H54 (cell line): ENCODE results near the gene ZFYVE16.
"Not testable (repeated sequence)": the region's sequence is repeated elsewhere in the genome, so short reads cannot be mapped to it uniquely, and the experiment has no call there.

Experiments used
- DNase-seq: peaks from one replicate; pipeline ENCODE4 v3.0.0; 2011; ENCODE audit warnings: low spot score, mixed read lengths; ENCODE audit not compliant: insufficient read length
- FAIRE-seq: peaks from 3 replicates; lab custom pipeline; 2011; peaks lifted over from hg19 to GRCh38; lab: Jason Lieb, UNC
- POLR2A ChIP-seq: IDR thresholded peaks from 2 replicates; pipeline ENCODE4 v1.6.1; 2011; ENCODE audit warnings: low read depth, mild to moderate bottlenecking, low read length

ZFYVE16 gene

DNA sequence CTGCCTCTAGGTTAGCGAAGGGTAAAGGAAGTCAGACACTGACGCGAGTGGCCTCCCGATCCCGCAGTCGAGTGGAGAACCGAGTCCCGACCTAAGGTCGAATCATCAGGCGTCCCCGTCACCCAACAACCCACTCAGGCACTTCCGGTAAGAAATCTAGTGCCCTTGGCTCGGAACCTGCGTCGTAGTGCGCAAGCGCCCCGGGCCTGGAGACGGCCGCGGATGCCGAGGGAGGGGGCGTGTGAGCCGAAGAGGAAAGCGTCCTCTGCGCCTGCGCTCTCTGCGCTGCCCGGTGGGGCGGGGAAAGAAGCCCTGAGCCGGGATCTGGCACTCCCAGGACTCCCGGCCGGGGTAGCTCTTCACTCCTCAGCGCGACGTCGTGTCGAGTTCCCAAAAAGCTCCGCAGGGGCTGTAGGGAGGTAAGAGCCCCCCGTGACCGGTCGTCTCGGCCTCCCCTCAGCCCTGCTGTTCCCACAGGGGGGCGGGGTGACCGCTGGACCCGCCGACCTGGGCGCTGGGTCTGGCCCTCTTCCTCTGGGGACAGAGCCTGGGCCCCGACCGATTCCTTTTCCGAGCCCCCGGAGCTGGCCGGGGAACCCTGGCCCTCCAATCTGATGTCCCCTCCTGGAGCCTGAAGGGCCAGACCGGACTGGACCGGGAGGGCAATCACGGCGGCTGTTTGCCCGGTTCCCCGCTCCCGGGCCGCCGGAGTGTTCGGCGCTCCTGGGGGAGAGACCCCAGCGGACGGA lies at the start of gene ZFYVE16:
Gene ZFYVE16 (plus strand): TSS at position 330 of the 749 bp plus-strand sequence. CDS start 26,084 bp downstream, outside the sequence.
- DNase-seq (peak; percentile 94), FAIRE-seq (peak; percentile 89)
- TF ChIP-seq POLR2A = peak; percentile 65

GRCh38 chr5:80360914-80361444 lies 46.9 kb upstream of the ZFYVE16 start:
- DNase-seq = no peak
- FAIRE-seq = no peak
- TF ChIP-seq POLR2A = no peak

GRCh38 chr5:80364892-80365291 lies 43.0 kb upstream of the ZFYVE16 start:
- TF ChIP-seq POLR2A = no peak
- DNase-seq = no peak
- no peak for FAIRE-seq

DNA sequence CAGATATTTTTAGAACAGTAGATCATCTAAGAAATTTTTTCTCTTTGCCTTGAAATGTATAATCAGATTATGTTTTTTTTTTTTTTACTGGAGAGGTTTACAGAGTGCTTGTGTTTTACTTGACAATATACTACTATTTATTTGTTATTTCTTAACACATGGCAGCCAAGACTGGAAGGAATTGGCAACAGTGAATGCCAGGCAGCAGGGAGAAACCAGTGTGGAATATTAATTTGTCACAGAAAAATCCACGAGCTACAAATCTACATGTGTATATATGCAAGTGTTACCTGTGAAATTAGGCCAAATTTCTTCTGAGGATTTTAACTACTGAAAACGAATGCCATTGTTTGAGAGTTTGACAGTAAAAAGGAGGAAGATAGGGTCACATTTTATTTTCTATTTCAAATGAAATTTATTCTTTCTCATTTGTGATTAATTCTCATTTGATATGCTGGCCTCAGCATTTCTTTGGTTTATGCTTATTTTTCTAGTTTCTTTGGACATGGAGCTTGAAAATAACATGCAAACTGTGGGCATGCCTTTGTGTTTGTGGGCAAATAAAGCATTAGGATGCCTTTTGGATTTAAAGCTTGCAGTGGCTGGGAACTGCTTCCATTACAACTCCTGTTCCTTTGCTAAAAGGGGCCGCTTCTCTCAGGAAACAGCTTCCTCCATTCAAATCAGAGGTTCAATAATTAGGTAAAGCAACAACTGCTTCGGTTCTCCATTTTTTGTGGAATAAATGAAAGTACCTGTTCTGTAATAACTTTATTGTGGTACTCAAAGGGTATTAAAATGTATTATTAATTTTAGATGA lies 39.0 kb upstream of the ZFYVE16 start:
- TF ChIP-seq POLR2A = no peak
- DNase-seq (no peak), FAIRE-seq (no peak)

- FAIRE-seq (no peak), DNase-seq (no peak)
- no peak for TF ChIP-seq POLR2A
Measured at GRCh38 chr5:80369521-80369920, 38.3 kb upstream of the ZFYVE16 start.

DNA sequence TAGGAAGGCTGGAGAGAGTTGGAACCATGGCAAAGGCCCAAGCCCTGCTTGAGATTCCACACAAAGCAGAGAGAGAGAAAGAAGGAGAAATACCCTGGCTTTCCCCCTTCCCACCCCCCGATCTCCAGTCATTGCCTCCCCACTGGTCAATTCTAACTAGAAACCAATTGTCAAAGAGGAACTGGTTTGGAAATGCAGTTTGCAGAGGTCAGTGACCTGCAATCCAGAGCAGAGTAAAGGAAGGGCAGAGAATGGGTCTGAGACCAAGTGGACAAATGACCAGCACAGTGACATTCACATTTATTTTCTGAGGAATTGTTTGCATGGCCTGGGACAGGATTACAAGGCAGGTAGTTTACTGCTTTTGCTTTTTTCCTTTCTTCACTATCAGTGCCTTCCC lies 37.5 kb upstream of the ZFYVE16 start:
- DNase-seq = no peak
- no peak for FAIRE-seq
- TF ChIP-seq POLR2A = no peak

- no peak for DNase-seq
- TF ChIP-seq POLR2A = no peak
- FAIRE-seq = no peak
Measured at GRCh38 chr5:80372780-80373179, 35.1 kb upstream of the ZFYVE16 start.

- TF ChIP-seq POLR2A = no peak
- no peak for DNase-seq
- FAIRE-seq = no peak
Measured at GRCh38 chr5:80374188-80374587, 33.7 kb upstream of the ZFYVE16 start.

GRCh38 chr5:80376557-80376956 lies 31.3 kb upstream of the ZFYVE16 start:
- FAIRE-seq (no peak), DNase-seq (no peak)
- TF ChIP-seq POLR2A = no peak

DNA sequence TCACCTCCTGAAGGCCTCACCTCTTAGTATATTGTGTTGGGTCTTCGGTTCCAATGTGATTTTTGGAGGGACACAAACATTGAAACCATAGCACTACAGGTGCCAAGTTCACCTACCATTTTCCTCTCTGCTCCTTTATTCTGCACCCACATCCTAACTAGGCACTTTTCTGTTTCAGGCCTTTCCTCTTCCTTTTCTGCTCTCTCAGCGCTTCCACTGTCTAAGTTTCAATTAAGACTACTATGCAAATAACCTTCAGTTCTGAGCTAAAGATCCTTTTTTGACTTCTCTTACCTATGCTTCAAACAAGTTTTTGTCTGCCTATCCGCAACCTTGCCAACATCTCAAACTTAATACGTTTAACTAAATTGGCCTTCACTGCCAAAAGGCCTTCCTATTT lies 25.4 kb upstream of the ZFYVE16 start:
- no peak for TF ChIP-seq POLR2A
- DNase-seq = no peak
- FAIRE-seq = no peak

GRCh38 chr5:80387063-80387768 lies 20.6 kb upstream of the ZFYVE16 start:
- no peak for TF ChIP-seq POLR2A
- FAIRE-seq (no peak), DNase-seq (no peak)

DNA sequence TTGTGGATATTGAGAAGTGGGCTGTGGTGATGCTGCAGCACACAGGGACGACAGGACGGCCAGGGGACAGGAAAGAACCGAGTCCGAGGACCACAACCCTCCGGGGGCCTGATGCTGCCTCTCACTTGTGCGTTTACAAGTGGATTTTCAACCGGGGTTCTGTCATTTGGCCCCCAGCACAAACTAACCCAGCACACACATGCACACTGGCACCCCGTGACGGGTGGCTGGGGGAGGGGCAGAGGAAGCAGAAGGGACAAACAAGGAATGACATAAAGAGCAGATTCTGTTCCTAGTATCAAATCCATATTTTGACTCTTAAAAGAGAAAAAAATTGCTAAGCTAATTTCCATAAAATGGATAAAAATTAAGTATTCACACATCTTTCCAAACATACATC lies 18.3 kb upstream of the ZFYVE16 start:
- FAIRE-seq (no peak), DNase-seq (no peak)
- no peak for TF ChIP-seq POLR2A

DNA sequence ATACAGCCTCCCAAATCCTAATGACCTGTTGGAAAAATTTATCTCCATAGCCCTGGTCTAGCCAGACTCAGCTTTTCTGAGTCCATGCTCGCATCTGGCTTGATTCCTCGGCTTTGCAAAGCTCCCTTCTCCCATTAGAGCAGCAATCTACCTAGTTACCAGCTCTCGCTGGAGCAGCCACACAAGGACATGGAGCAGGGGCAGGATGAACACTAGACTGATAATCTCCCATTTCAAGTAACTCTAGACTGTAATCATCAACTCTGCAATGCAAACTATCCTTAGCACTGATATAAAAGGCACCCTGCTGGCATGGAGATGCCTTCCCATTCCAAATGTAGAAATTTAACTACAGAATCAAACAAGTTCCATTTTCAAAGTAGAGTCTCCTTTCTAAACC lies 17.5 kb upstream of the ZFYVE16 start:
- DNase-seq, FAIRE-seq: not testable (repeated sequence)

- FAIRE-seq, DNase-seq: not testable (repeated sequence)
Measured at GRCh38 chr5:80391267-80391666, 16.6 kb upstream of the ZFYVE16 start.
